Measurements from ENCODE around the gene MGA.

MGA gene

DNA sequence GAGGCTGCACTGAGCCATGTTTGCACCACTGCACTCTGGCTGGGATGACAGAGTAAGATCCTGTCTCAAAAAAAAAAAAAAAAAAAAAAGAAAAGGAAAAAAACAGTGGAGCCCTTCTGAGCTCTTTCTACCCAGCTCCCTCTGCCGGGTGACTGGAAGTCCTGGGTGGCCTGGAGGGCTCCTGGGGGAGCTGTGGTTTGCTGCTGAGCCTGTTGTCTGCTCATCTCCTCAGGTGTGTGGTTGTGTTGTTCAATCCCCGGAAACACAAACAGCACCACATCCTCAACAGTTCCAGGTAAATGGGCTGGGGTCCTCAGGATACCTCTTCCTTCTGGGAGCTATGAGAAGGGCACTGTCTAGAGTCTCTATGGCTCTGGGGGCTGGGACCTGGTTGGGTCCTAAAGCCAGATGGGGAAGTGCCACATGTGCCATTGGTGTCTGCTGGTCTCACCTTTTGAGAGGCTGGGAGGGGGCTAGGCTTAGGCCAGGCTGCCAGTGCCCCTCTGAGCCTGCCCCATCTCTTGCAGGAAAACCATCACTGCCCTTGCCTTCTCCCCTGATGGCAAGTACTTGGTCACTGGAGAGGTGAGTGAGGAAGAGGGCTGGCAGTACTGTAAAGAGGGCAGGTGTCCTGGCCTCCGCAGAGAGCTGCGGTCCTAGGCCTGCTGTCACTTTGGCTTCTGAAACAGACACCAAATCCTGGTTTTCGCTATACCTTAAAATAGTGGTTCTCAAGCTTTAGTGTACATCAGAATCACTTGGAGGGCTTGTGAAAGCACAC, 150.6 kb downstream of the MGA start:
- no peak for DNase-seq

DNA sequence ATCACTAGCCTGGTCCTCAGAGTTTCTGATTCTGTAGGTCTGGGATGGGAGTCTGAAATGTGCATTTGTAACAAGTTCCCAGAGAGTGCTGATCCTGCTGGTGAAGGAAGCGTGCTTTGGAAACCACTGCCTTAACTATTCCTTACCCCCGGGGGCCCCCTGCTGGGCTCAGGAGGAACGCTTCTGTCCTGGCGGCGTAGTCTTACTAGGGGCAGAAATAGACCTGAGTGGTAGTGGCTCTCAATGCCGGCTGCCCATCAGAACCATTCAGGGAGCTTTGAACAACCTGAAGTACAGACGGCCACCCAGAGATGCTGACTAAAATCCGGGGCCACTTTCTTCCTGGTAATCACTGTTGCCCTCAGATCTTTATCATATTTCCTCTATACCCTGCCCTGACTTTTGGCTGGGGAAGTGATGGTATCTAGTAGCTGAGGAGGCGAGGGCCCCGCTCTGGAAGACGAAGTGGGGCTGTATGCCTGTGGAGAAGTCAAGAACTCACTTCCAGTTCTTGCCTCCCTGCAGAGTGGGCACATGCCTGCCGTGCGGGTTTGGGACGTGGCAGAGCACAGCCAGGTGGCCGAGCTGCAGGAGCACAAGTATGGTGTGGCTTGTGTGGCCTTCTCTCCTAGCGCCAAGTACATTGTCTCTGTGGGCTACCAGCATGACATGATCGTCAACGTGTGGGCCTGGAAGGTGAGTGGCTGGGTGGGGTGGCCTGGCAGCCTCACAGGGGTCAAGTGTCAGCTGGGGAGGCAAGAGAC, 151.4 kb downstream of the MGA start:
- DNase-seq = peak; percentile 56

DNA sequence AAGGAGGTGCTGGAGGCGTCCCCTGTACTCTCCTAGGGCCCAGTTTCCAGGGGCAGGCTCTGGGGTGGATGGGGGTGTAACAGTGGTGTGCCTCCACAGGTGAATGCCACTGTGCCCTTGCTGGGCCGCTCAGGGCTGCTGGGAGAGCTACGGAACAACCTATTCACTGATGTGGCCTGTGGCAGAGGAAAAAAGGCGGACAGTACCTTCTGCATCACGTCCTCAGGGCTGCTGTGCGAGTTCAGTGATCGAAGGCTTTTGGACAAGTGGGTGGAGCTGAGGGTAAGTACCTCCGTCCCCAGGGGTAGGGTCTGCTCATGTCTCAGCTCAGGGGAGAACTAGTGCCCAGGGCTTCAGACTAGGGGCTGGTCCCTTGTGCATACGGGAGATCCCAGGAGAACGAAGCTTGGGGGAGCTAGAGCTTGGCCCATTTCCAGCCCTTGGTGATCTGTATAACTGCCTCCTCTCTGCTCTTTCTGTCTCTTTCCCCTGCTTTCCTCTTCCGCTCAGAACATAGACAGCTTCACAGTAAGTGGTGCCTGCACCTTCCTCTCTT, 152.7 kb downstream of the MGA start:
- no peak for DNase-seq

DNA sequence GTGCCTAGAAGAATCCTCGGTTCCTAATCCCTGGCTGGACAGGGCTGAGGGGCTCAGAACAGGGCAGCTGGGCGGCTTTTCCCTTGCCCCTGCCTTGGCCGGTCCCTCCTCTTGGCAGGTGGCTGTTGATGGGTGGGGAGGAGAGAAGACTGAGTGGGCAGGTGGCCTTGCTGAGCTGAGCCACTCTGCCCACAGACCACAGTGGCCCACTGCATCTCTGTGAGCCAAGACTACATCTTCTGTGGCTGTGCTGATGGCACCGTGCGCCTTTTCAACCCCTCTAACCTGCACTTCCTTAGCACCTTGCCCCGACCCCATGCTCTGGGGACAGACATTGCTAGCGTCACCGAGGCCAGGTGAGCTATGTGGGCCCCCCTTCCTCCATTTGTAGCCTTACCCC, 153.2 kb downstream of the MGA start:
- DNase-seq = no peak

DNA sequence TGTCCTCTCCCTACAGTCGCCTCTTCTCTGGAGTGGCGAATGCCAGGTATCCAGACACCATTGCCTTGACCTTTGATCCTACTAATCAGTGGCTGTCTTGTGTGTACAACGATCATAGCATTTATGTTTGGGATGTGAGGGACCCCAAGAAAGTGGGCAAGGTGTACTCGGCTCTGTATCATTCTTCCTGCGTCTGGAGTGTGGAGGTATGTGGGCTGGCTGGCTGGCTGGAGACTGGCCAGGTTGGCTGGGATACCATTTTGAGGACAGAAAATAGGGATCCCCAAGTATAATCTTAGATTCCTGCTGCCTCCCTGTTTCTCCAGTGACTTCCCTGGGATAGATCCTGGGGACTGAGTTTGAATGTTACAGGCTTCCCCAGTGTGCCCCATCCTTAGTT, 154.3 kb downstream of the MGA start:
- no peak for DNase-seq

DNA sequence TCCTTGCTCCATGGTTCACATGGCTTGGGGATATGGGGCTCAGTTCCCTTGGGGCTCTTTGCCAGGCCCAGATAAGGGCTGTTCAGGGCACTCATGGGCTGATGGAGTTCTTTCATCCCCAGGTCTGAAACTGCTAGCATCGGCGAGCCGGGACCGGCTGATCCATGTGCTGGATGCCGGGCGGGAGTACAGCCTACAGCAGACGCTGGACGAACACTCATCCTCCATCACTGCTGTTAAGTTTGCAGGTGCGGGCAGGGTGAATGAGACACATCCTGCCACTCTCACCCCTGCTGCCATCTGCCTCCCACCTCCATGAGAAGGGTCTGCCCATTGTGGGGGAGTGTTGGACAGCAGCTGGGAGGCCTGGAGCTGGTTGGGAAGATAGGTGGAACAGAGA, 156.6 kb downstream of the MGA start:
- no peak for DNase-seq

DNA sequence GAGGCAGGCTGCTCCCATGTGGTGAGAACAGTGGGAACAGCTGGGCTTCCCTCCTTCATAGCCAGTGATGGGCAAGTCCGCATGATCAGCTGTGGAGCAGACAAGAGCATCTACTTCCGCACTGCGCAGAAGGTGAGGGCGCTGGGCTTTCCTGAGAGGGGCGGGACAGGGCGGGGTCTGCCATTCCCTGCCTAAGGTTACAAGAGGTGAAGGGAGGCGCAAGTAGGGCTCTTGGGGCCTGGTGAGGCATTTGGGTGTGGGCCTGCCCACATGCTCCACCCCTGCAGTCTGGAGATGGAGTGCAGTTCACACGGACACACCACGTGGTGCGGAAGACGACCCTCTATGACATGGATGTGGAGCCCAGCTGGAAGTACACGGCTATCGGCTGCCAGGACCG, 157.1 kb downstream of the MGA start:
- no peak for DNase-seq

DNA sequence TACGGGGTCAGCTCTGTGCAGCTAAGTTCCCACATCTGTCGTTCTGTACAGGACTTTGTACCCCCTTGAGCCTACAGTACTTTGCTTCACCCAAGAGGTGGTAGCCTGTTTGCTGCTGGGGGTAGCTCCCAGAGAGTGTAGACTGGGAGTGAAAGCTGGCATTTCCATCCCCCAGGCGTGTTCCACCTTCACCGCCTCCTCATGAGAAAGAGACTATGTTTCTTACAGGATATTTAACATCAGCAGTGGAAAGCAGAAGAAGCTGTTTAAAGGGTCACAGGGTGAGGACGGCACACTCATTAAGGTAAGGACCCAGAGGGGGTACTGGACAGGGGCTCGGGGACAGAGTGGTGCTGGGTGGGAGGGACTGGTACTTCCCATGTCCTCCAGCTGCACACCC, 157.6 kb downstream of the MGA start:
- DNase-seq = no peak

DNA sequence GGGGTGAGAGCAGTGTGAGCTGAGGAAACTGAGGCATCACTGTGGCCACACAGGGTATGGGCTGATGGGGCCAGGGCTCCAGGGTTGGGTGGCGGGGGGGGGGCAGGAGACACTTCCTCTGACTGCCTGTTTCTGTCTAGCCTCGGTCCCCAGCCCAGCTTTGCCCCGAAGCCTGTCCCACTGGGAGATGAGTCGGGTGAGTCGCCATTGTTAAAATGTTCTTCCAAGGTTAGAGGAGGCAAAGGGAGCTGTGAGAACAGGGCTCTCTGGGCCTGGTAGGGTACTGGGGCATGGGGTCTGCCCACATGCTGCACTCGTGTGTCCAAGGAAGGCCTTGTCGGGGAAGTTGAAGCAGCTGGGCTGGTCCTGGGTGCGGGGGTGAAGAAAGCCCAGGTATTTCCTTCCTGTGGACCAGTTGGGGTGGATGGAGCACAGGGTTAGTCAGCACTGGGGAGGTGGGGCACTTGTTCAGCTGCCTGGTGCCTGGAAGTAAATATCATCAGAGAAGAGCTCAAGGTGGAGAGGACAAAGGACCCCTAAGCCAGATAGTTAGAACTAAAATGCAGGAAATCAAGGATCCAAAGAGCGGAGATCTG, 159.3 kb downstream of the MGA start:
- DNase-seq = no peak

DNA sequence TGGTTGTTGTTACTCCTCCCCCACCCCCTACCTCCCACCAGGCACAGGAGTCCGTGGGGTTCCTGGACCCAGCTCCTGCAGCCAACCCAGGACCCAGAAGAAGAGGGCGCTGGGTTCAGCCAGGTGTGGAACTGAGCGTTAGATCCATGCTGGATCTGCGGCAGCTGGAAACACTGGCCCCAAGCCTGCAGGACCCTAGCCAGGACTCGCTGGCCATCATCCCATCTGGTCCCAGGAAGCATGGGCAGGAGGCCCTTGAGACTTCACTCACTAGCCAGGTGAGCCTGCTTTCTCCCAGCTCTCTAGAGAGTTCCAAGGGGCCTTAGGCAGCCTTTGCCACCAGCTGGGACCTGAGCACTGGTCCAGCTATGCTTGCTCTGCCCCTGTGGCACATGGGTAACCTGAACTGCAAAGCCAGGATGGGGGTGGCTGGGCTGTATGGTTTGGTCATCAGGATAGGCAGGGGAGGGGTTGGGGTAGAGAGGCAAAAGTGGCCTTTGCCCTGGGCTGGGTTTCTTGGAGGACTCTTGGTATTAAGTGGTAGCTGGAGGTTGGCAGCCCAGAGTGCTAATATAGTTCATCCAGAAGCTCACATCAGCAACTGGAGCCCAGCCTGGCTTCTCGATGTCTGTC, 160.7 kb downstream of the MGA start:
- no peak for DNase-seq

DNA sequence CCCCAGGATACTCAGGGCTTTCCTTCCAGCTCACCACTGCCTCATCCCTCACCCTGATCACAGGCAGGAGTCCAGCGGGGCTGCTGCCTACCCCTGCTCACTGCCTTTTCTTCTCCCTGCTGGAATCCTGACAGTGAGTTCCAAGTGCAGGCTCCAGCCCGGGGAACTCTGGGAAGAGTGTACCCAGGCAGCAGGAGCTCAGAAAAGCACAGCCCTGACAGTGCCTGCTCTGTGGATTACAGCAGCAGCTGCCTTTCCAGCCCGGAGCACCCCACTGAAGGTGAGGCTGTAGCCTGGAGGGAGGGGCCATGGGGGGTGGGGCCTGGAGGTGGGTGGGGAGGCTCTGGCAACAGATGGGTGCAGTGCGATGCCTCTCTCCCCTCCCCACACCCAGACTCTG, 161.6 kb downstream of the MGA start:
- no peak for DNase-seq

DNA sequence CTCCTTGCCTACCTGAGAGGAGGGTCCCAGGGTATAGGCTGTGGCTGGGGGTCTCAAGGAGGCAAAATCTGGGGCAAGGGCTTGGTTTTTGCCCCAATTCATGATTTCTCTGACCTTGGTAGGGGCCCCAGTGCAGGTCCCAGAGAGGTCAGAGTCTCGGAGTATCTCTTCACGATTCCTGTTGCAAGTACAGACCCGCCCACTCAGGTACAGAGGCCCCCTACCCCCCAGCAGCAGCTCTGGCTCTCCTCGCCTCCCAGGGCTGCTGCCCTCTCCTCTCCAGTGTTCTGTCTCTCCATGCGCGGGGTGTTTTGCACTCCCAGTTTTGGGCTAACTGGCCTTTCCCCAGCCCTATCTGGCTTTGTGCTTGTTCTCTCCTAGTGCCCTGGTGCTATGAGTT, 162.3 kb downstream of the MGA start:
- no peak for DNase-seq

Measured in activated effector memory CD4-positive, alpha-beta T cell treated with Interleukin-2 at 50 U/mL for 16 hours (primary cell).